Activated CD4-positive, alpha-beta T cell treated with anti-CD3 and anti-CD28 coated beads, Interleukin-2, Interleukin-4, amounts not matched to agents 100 ng/mL and 50 ng/mL, durations not matched to agents 16 hours and 8 hours (primary cell): ENCODE measurements around the gene XRCC3.
"Not testable (repeated sequence)": the region's sequence is repeated elsewhere in the genome, so short reads cannot be mapped to it uniquely, and the experiment has no call there.

Experiments used
- DNase-seq: peaks from one replicate; pipeline ENCODE4 v3.0.0-alpha.2; 2020; ENCODE audit warnings: low spot score

Gene XRCC3

GRCh38 chr14:103694572-103695026 lies 20.7 kb downstream of the XRCC3 start:
- DNase-seq = no peak

GRCh38 chr14:103693515-103693914 lies 21.7 kb downstream of the XRCC3 start:
- no peak for DNase-seq

DNA sequence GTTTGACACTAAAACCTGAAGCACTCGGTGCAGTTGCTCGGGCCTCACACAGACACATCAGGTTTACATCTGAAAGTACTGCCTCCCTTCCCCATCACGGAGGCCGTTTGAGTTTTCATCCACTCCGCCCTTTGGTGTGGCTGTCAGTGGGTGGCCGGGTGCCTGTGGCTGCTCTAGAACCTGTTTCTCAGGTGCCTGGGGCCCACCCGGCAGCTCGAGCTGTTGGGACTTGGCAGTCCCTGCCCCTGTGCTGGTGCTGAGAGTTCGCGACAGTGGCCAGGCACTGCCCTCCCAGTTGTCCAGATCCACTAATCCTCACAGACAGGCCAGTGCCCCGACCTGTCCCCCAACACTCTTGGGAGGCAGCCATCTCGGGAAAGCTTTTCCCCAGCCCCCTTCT lies 22.4 kb downstream of the XRCC3 start:
- DNase-seq = no peak

DNA sequence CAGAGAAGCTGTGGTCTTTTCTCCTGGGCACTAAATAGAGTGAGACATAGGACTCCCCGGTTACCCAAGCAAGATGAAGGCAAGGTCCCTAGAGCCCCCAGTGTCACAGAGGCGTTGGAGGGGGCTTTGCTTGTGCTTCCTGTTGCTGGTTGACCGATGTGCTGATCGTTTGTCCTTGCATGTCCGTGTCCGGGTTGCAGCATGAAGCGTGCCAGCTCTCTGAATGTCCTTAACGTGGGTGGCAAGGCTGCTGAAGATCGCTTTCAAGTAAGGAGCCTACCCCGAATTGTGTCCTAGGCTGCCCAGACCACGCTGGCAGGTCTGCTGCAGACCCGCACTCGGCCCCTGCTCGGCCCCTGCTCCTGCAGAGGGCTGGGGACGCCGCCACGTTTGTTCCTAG lies 23.1 kb downstream of the XRCC3 start:
- no peak for DNase-seq

DNA sequence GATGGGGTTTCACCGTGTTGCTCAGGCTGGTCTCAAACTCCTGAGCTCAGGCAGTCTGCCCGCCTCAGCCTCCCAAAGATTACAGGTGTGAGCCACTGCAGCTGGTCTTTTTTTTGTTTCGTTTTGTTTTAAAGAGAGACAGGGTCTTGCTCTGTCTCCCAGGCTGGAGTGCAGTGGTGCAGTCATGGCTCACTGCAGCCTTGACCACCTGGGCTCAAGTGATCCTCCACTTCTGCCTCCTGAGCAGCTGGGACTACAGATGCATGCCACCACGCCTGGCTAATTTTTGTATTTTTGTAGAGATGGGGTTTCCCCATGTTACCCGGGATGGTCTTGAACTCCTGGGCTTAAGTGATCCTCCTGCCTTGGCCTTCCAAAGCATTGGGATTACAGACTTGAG lies 23.6 kb downstream of the XRCC3 start:
- DNase-seq = not testable (repeated sequence)

- DNase-seq = no peak
Measured at GRCh38 chr14:103690332-103690731, 24.9 kb downstream of the XRCC3 start.

DNA sequence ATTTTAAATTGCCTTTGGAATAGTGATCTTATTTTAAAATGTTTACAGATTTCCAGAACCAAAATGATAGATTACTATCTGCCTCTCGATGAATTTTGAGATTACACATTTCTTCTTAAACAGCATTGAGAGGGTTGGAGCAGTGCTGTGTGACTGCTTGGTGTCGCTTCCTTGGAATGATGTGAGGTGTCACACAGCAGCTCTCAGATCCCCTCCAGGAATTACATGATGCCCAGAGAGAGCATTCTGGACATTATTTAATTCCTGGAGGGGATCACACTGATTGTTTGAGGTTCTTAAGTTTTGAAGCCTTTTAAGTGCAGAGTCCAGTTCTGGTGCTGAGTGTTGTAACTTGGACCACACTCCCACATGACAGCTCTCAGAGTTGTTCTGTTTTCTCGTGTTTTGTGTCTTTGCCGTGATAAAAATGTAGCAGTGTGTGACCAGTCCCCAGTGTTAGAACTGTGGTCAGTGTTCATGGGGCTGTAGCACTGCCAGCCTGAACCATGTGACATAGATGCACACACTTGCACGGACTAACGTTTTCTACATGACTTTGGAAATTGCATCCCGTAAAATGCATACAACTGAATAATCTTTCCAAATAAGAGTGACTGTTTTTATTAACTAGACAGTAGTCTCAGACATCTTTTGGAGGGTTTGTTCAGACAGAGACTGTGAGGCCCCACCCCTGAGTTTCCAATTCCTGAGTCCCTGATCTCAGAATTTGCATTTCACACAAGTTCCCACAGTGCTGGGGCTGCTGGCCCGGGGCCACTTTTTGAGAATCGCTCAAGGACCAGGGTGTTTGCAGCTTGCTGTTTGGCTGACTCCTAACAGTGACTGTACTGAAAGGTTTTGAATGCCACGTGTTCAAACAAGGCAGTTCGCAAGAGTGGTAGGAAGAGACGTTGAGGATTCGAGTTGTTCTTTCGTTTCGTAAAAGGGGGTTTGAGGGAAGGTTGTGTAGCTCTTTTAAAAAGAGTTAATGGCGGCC lies 26.0 kb downstream of the XRCC3 start:
- no peak for DNase-seq

- DNase-seq = no peak
Measured at GRCh38 chr14:103688441-103688840, 26.8 kb downstream of the XRCC3 start.

- DNase-seq = no peak
Measured at GRCh38 chr14:103687712-103688111, 27.5 kb downstream of the XRCC3 start.

DNA sequence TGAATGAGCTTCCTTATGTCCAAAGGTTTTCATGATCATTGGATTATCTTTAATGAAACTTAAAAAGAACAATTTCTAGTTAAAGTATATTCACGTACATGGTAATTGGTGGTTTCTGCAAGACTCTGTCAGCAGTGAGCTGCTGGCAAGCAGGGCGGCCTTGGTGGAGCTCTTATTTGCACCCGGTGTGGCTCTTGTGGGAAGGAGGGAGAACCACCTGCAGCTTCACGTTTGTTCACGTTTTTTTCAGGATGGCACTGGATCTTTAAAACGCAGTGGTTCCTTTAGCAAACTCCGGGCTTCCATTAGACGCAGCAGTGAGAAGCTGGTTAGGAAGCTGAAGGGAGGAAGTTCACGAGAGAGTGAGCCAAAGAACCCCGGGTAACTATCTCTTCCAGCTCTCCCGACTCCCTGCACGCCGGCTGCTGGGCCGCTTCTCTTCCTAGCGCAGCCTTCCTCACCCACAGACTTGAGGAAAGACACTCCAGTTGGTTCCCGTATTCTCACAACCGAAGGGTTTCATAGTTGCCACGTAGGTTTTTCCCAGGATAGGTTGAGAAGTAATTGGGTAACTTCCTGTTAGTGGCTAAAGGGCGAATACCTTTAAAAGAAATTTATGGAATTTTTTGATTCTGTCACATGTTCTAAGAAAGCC lies 28.3 kb downstream of the XRCC3 start:
- DNase-seq = no peak

- DNase-seq = no peak
Measured at GRCh38 chr14:103685276-103686211, 29.7 kb downstream of the XRCC3 start.

DNA sequence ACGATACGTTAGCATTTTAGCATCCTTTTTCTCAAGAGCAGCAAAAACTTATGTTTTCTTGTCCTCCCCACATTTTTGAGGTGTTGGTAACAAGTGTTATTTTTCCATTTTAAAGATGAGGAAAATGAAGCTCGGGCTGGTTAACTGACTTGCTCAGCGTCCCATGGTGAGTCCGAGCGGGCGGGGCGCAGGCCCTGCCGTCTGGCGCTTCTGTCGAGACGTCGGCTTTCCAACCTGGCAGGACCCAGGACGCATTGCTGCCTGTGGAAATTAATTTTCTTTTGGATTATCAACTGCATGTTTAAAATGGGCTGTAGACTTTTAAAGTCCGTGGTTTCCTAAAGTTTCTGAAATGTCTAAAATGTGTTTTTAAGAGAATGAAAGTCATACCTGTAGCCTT lies 30.4 kb downstream of the XRCC3 start:
- DNase-seq = no peak

DNA sequence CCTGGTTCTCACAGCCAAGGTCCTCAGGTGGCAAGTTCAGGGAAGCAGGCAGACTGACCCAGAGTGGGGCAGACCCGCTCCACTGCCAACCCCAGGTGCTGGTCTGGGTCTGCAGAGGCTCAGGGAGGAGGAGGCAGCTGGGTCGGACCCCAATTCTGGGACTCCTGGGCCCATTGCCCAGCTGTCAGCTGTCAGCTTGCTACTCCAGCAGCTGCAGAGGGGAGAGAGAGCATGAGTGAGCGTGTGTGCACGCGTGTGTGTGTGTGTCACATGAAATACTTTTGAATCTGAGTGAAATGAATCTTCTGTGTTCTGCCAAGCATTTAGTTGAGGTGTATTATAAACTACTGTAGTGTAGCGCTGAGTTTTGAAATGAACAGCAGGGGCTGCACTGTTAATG lies 30.8 kb downstream of the XRCC3 start:
- DNase-seq = no peak

DNA sequence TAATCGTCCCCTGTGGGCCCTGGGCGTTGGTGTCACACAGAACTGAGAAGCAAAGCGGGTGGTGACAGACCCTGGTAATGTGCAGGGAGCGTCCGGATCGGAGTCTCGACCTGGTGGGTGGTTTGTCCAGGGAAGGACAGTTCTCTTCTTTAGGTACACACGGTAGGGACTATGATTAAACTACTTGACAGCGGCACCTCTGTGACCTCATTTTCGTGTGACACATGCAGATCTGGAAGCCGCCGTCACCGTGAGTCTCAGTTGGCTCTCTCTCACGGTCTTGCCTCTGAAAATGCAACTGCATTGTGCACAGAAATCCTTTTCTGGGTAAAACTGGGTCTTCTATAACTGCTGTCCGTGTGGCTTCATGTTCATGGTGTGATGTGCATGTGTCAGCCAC lies 32.1 kb downstream of the XRCC3 start:
- DNase-seq = no peak

DNA sequence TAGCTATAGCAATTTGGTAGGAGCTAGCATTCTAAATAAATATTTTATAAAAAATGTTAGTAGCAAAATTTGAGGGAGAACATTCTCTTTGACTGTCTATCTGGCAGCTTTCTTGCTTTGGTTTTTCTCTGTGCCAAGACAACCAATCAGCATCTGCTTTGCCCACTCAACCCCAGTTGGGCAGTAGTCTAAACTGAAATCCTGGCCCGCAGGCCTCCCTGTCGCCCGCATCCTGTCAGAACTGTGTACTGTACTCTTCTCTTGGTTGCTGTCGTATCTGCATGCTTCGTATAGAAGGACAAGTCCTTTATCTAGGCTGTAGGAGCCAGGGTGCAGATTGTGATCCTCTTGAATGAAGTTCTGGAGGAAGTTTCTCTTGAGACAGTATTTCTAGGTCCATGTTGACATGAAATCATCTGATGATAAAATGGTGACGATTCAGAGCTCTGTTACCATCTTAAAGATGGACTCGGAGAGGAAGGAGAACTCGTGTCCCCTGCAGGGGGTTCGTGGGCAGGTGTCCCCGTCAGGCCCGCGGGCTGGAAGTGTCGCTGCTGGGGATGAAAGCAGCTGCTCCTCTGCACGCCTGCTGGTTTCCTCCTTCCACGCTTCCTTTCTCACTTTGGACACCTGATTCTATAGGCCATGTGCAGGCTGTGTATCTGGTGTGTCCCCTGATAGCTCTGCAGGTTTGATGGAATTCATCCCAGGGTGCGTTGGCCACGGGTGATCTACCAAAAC lies 34.6 kb downstream of the XRCC3 start:
- DNase-seq = no peak

- DNase-seq = peak; percentile 22
Measured at GRCh38 chr14:103679351-103679750, 35.9 kb downstream of the XRCC3 start.

DNA sequence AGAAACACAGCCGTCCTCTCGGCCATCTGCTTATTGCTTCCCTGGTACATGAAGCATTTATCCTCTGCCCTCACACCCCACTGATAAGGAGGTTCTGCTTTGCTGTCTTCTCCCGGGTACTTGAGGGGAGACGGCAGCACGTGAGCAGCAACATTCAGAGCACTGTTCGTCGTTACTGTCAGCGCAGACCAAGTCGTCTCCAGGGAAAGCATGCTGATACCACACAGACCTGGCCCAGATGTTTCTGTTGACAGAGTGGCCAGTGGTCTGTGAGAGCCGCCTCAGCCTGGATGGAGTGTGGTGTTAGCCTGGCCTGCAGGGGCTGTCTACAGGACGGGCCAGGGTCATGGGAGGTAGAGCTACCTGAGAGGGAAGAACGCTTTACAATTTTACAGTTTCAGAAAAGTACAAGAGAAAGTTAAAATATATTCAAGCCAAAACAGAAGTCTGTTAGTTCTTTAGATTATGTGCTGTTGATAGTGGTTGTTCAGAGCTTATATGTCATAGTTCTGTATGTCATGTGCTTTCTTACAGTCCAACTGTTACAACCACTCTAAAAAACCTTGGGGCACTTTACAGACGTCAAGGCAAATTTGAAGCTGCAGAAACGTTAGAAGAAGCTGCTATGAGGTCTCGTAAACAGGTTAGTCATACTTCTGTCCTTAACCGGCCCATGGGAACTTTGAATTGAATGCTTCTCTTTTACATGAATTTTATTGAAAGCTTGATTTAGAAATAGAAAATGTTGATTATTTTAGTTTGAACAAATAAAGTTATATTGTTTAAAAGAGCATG lies 38.2 kb downstream of the XRCC3 start:
- no peak for DNase-seq

GRCh38 chr14:103675957-103676356 lies 39.3 kb downstream of the XRCC3 start:
- DNase-seq = no peak

- DNase-seq = no peak
Measured at GRCh38 chr14:103671911-103672310, 43.3 kb downstream of the XRCC3 start.

DNA sequence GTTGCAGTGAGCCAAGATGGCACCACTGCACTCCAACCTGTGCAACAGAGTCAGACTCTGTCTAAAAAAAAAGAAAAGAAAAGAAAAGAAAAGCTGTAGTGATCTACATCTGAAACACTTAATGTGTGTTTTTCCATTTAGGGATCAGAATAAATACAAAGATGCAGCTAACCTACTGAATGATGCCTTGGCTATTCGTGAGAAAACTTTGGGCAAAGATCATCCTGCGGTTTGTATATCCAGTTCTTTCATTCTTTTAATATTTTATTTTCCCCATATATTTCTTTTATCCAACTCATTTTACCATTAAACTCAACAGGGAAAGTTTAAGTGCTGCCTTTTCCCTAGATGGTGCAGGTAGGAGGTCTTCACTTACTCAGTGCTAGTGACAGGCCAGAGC lies 45.9 kb downstream of the XRCC3 start:
- no peak for DNase-seq

GRCh38 chr14:103668117-103668516 lies 47.1 kb downstream of the XRCC3 start:
- DNase-seq = no peak
